GM15510 (cell line): Measurements from ENCODE around the gene NRN1L.

Experiments
- POLR2A ChIP-seq: IDR thresholded peaks from 3 replicates; pipeline ENCODE4 v1.6.1; 2011; ENCODE audit warnings: borderline replicate concordance; ENCODE audit not compliant: insufficient read length; ENCODE audit errors: extremely low read depth

The NRN1L gene

DNA sequence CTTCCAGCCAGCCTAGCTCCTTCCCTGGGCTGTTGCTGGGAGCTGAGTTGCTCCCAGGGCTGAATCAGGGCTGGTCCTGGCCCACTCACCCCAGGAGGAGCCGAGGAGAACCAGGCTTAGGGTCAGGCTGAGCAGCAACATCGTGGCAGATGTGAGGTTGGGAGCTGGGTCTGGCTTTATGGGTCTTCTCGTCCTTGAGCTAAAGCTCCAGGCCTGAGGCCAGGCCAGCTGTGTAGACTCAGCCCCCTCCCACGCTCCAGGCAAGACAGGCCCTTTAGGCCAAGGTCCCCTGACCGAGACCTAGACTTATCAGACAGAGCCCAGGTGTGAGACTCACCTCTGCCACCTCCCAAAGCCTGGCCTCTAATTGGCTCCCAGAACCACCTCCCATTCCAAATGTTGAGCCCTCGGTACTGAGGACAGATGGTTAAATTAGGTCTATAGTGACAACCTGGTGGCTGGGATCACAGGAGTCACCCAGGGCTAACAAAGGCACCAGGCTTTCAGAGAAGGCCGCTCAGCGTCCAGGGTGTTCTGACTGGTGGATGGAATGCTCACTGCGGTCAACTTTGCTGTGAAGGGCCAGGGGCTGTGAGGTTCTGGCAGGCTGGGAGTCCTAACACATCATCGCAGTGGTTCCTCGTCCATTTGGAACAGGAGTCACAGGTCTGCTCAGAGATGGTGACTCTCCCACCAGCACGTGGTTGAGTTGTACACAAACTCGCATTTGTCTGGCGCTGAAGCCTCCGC lies 47.2 kb downstream of the NRN1L start, which contains the start of gene CTRL:
TSS of gene CTRL (minus strand) at position 151 of the 750 bp plus-strand sequence. CDS start at position 141, 10 bp downstream.
- TF ChIP-seq POLR2A = peak; percentile 9

- no peak for TF ChIP-seq POLR2A
Measured at GRCh38 chr16:67932462-67932840, 47.8 kb downstream of the NRN1L start.

DNA sequence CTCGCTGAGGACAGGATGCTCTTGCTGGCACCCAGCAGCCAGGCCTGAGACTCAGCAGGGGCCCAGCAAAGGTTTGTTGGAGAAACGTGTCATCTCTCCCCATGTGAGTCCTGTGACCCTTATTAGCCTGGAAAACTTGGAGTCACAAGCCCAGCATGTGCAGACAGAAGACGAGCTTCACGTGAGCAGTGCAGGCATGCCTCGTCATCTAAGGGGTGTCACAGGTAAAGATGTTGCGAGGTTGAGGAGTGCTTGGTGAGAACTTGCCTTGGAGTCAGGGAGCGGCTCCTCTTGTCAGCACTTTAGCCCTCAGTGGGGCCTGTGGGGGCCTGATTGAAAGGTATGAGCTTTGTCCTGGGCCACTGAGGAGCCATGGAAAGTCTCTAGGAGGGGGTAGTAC lies 49.1 kb downstream of the NRN1L start:
- no peak for TF ChIP-seq POLR2A

- no peak for TF ChIP-seq POLR2A
Measured at GRCh38 chr16:67934306-67935100, 49.8 kb downstream of the NRN1L start.

- TF ChIP-seq POLR2A = no peak
Measured at GRCh38 chr16:67935101-67935401, 50.4 kb downstream of the NRN1L start.

- peak; percentile 79 for TF ChIP-seq POLR2A
Measured at GRCh38 chr16:67935402-67936123, 50.9 kb downstream of the NRN1L start.
